ENCODE measurements around the gene LIMA1.
"Not testable (repeated sequence)": the region's sequence is repeated elsewhere in the genome, so short reads cannot be mapped to it uniquely, and the experiment has no call there.

LIMA1 gene

GRCh38 chr12:50282721-50283228 lies 545 bp downstream of the LIMA1 start:
- no peak for TF ChIP-seq CTCF (IDR thresholded peaks at IDR 0.05; ENCODE audit: insufficient read depth, low read depth, low read length, missing control alignments)
- H3K4me3 ChIP-seq (ENCODE audit: low read depth, low read length) = peak overlapping the region; percentile 100
- no peak for DNase-seq (ENCODE audit: low read depth)

GRCh38 chr12:50279501-50279900 lies 3.8 kb downstream of the LIMA1 start:
- no peak for DNase-seq (ENCODE audit: low read depth)
- no peak overlapping the region for H3K4me3 ChIP-seq (ENCODE audit: low read depth, low read length)
- TF ChIP-seq CTCF (IDR thresholded peaks at IDR 0.05; ENCODE audit: insufficient read depth, low read depth, low read length, missing control alignments) = no peak

DNA sequence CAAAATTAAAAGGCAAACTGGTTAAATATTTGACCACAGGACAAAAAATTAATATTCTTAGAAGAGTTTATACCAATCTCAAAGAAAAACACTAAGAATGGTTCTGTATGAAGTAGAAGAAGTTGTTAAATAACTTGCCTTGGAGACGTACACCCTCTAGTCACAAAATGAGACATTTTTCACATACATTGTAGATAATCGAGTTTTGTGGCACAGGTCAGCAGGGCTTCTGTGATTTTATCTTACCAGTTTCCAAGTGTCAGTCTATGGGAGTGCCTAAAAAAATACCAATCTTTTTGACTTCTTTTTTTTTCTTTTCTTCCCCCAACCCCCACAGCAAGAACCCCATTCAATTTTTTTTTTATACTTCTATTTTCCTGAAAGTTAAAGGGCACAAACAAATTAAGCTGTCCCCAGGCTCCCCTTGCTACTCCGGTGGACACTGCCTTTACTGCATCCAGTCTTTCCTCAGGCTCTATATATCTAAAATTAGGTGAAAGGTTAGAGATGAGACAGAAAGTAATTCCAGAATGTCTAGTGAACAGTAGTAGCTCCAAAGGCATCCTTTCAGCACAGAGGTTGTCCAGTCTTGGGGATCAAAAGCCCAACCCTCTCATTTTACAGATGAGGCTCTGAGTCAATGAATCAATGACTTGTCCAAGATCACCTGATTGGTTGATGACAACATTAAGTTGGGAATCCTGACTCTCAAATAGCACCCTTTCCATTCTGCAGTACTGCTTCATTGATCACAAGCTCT lies 6.2 kb downstream of the LIMA1 start:
- no peak for TF ChIP-seq CTCF (IDR thresholded peaks at IDR 0.05; ENCODE audit: insufficient read depth, low read depth, low read length, missing control alignments)
- DNase-seq (ENCODE audit: low read depth) = no peak
- H3K4me3 ChIP-seq (ENCODE audit: low read depth, low read length) = no peak overlapping the region

GRCh38 chr12:50276068-50276467 lies 7.3 kb downstream of the LIMA1 start:
- no peak for DNase-seq (ENCODE audit: low read depth)
- TF ChIP-seq CTCF (IDR thresholded peaks at IDR 0.05; ENCODE audit: insufficient read depth, low read depth, low read length, missing control alignments) = no peak
- no peak overlapping the region for H3K4me3 ChIP-seq (ENCODE audit: low read depth, low read length)

DNA sequence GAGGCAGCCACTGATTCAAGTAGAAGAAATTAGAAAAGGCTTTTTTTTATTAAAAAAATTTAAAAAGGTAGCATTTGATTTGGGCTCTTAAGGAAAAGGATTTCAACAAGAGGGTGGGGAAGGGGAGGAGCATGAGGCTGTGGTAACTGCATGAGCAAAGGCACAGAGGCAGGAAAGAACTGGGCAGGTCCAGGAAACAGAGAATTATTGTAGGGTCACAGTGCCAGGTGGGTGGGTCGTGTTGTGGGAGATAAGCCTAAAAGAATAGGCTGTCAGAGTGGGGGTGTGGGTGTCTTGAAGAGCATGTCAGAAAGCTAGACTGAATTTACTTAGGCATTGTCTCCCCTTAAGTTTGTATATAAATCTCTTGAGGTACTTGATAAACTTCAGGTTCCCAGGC lies 7.8 kb downstream of the LIMA1 start:
- no peak for DNase-seq (ENCODE audit: low read depth)
- TF ChIP-seq CTCF (IDR thresholded peaks at IDR 0.05; ENCODE audit: insufficient read depth, low read depth, low read length, missing control alignments) = no peak
- no peak overlapping the region for H3K4me3 ChIP-seq (ENCODE audit: low read depth, low read length)

DNA sequence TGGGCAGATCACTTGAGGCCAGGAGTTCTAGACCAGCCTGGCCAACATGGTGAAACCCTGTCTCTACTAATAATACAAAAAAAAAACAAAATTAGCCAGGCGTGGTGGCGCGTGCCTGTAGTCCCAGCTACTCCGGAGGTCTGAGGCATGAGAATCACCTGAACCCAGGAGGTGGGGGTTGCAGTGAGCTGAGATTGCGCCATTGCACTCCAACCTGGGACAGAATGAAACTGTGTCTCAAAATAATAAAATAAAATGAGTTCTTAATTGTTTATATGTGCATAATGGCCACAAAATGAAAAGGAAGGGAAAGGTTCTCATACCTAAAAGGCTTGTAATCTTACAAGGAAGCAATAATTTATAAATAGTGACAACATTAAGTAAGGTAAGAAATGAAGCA lies 8.2 kb downstream of the LIMA1 start:
- DNase-seq (ENCODE audit: low read depth); H3K4me3 ChIP-seq (ENCODE audit: low read depth, low read length): not testable (repeated sequence)

DNA sequence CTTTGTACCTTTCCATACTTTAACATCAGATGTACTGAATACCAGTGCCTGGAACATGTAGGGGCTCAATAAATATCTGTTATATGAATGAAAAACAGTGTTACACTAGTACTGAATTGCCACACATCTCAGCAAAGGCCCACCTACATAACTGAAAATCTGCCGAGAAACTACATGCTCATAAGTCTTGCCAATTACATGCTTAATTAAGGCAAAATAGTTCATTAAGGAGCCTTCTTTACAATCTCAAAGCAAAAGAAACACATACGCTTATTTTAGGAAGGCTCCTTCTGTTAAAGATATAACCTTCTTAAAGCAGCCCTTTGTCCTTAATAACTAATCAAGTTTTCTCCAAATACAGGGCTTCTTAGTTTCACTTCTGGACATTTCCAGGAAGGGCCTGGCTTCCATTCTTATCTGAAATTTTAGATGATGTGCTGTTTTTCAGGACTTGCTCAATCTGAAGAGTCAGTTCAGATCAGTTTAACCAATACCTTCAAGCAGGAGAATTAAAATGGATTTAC lies 11.5 kb downstream of the LIMA1 start:
- no peak for DNase-seq (ENCODE audit: low read depth)
- H3K4me3 ChIP-seq (ENCODE audit: low read depth, low read length) = no peak overlapping the region
- no peak for TF ChIP-seq CTCF (IDR thresholded peaks at IDR 0.05; ENCODE audit: insufficient read depth, low read depth, low read length, missing control alignments)
